GM18502 (cell line): ENCODE measurements around the gene LTBP2.
A peak's percentile ranks its signal among the peaks of the same experiment; 100 is the strongest.

Experiments used
- ATAC-seq: cut with Tn5 transposase; IDR thresholded peaks from one replicate; pipeline ENCODE4 v1.9.1; 2021; ENCODE audit warnings: mild to moderate bottlenecking; ENCODE audit not compliant: unreplicated experiment, poor library complexity

LTBP2 gene

GRCh38 chr14:74500417-74501134 lies 111.5 kb downstream of the LTBP2 start:
- ATAC-seq, result no peak

GRCh38 chr14:74495356-74495755 lies 116.7 kb downstream of the LTBP2 start:
- no peak for ATAC-seq

GRCh38 chr14:74493343-74494261 lies 118.4 kb downstream of the LTBP2 start, which contains the start of gene ISCA2:
ISCA2 (plus strand) TSS chr14:74493765; CDS start chr14:74493775, 10 bp downstream.
- ATAC-seq, result peak; percentile 89

GRCh38 chr14:74492776-74493342 lies 119.2 kb downstream of the LTBP2 start, which contains the start of gene NPC2:
NPC2 (minus strand) TSS chr14:74493305; CDS start chr14:74493274, 31 bp downstream.
- ATAC-seq, result peak; percentile 13

- ATAC-seq, result no peak
Measured at GRCh38 chr14:74491956-74492775, 119.9 kb downstream of the LTBP2 start.

GRCh38 chr14:74490486-74490885 lies 121.6 kb downstream of the LTBP2 start:
- ATAC-seq, result no peak

- no peak for ATAC-seq
Measured at GRCh38 chr14:74488786-74489397, 123.1 kb downstream of the LTBP2 start.

GRCh38 chr14:74486164-74486563 lies 125.9 kb downstream of the LTBP2 start:
- no peak for ATAC-seq

GRCh38 chr14:74483321-74483720 lies 128.7 kb downstream of the LTBP2 start:
- ATAC-seq, result no peak

GRCh38 chr14:74482571-74482970 lies 129.5 kb downstream of the LTBP2 start:
- no peak for ATAC-seq

- ATAC-seq, result no peak
Measured at GRCh38 chr14:74480046-74480445, 132.0 kb downstream of the LTBP2 start.

- ATAC-seq, result no peak
Measured at GRCh38 chr14:74478996-74479635, 132.9 kb downstream of the LTBP2 start.

GRCh38 chr14:74476607-74477006 lies 135.4 kb downstream of the LTBP2 start:
- ATAC-seq, result no peak

GRCh38 chr14:74476107-74476506 lies 135.9 kb downstream of the LTBP2 start:
- no peak for ATAC-seq

GRCh38 chr14:74475678-74476077 lies 136.4 kb downstream of the LTBP2 start:
- ATAC-seq, result no peak

GRCh38 chr14:74474376-74474775 lies 137.7 kb downstream of the LTBP2 start:
- ATAC-seq, result no peak

GRCh38 chr14:74472601-74473000 lies 139.4 kb downstream of the LTBP2 start:
- no peak for ATAC-seq

- no peak for ATAC-seq
Measured at GRCh38 chr14:74469548-74470518, 142.2 kb downstream of the LTBP2 start.
